Sigmoid colon (tissue), 7 donors: ENCODE data around the gene C5orf24. TPM values are rescaled to one million over a fixed set of nuclear protein-coding genes. Genes with fewer than 3 reads are reported as not detected.

Experiments used
- DNase-seq: peaks from one replicate; pipeline ENCODE4 v3.0.0-alpha.2; 2019
- H3K27ac ChIP-seq, 4 donors: fragments of 200-600 bp; sonication (generic); one replicate each; pipeline ENCODE4 v1.5.1; 2016 to 2019; ENCODE audit warnings: mild to moderate bottlenecking in 1 of 4
- H3K27me3 ChIP-seq, 3 donors: fragments of 200-600 bp; sonication (generic); one replicate each; pipeline ENCODE4 v1.5.1; 2019; ENCODE audit warnings: mild to moderate bottlenecking in 1 of 3
- H3K36me3 ChIP-seq, 4 donors: fragments of 200-600 bp; sonication (generic); one replicate each; pipeline ENCODE4 v1.5.1; 2016 to 2019
- H3K4me1 ChIP-seq, 4 donors: fragments of 200-600 bp; sonication (generic); one replicate each; pipeline ENCODE4 v1.5.1; 2017 to 2019
- H3K4me3 ChIP-seq, 4 donors: fragments of 200-600 bp; sonication (generic); one replicate each; pipeline ENCODE4 v1.5.1; 2017 to 2019; ENCODE audit warnings: mild to moderate bottlenecking in 2 of 4, moderate library complexity in 1 of 4
- H3K9me3 ChIP-seq, 4 donors: fragments of 200-600 bp in 3 of 4; sonication (generic) in 3 of 4; one replicate each; pipeline versions ENCODE4 v1.5.1 to v1.6.1; 2013 to 2019
- EP300 ChIP-seq, 4 donors: sonication (generic); formaldehyde crosslinking; IDR thresholded peaks; one replicate each; pipeline ENCODE4 v1.6.1; 2017; ENCODE audit warnings: antibody characterized with exemption in 4 of 4
- POLR2A ChIP-seq, 2 donors: fragments of 450-650 bp; IDR thresholded peaks; one replicate each; pipeline ENCODE4 v1.6.1; 2016; ENCODE audit warnings: antibody characterized with exemption in 2 of 2, mild to moderate bottlenecking in 2 of 2, moderate library complexity in 2 of 2
- POLR2AphosphoS5 ChIP-seq, 4 donors: sonication (generic); formaldehyde crosslinking; IDR thresholded peaks; one replicate each; pipeline ENCODE4 v1.6.1; 2017; ENCODE audit warnings: antibody characterized with exemption in 4 of 4
- WGBS, 2 donors: extraction: QIAGEN DNeasy Blood & Tissue Kit; methylation state at CpG; one replicate each; pipeline ENCODE4 v1.1.7; 2013; 5-methylcytosine and 5-hydroxymethylcytosine counted together
- intact Hi-C: fragments of 100-400 bp; cut with DNase I; formaldehyde crosslinking; loops from one replicate; pipeline ENCODE4 v1.15.1; 2023
- polyA plus RNA-seq, 3 donors: library from polyadenylated mRNA; stranded (reverse); fragments of 200-250 nt; gene quantifications; one replicate each; pipeline ENCODE4 v1.2.3, GENCODE V29; 2013
- total RNA-seq, 4 donors: library from RNA; depleted of rRNA; stranded (reverse); fragments of >200 nt; gene quantifications; one replicate each; pipeline ENCODE4 v1.1.0, GENCODE V29; 2016
- TF ChIP-seq, protein P1 (sequence below), 4 experiments: fragments of 450-650 bp in 3 of 4; fragments of 200-600 bp in 1 of 4; IDR thresholded peaks; one replicate each; pipeline ENCODE4 v1.5.1; 2016 to 2019; ENCODE audit warnings: antibody characterized with exemption in 4 of 4, mild to moderate bottlenecking in 3 of 4, moderate library complexity in 2 of 4
- donor health status: healthy with polysubstance abuse.
- donor health status: Bipolar disorder and iron deficiency.
- donor health status: healthy.

The C5orf24 gene
- total and polyA plus RNA-seq, 7 donors: 12.6 to 82.0 (median 38.0) TPM

DNA sequence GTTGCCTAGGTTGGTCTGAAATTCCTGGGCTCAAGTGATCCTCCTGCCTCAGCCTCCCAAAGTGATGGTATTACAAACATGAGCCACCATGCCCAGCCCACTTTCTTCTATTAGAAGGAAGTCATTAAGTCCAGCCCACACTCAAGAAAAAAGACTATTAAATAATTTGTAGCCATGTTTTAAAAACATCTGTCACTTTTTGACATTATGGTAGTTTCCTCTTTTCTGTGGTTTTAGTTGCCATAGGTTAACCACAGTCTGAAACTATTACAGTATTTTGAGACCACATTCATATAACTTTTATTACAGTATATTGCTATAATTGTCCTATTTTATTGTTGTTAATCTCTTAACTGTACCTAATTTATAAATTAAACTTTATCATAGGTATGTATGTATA is 31.9 kb upstream of the C5orf24 start:
- H3K9me3 ChIP-seq: no peaks in the 10 kb centered on the region
- H3K4me1 ChIP-seq: no peaks in the 10 kb centered on the region
- H3K27ac ChIP-seq: no peak overlapping the region
- no peak for DNase-seq
- no peak overlapping the region for H3K4me3 ChIP-seq
- peaks cover 4 to 94% (median 34%) of the 10 kb centered on the region in 4 donors for H3K36me3 ChIP-seq
- H3K27me3 ChIP-seq: no peaks in the 10 kb centered on the region
- intact Hi-C loops: no loop called here
- TF ChIP-seq EP300 (IDR thresholded peaks at IDR 0.05): no peak
- TF ChIP-seq, protein P1, sequence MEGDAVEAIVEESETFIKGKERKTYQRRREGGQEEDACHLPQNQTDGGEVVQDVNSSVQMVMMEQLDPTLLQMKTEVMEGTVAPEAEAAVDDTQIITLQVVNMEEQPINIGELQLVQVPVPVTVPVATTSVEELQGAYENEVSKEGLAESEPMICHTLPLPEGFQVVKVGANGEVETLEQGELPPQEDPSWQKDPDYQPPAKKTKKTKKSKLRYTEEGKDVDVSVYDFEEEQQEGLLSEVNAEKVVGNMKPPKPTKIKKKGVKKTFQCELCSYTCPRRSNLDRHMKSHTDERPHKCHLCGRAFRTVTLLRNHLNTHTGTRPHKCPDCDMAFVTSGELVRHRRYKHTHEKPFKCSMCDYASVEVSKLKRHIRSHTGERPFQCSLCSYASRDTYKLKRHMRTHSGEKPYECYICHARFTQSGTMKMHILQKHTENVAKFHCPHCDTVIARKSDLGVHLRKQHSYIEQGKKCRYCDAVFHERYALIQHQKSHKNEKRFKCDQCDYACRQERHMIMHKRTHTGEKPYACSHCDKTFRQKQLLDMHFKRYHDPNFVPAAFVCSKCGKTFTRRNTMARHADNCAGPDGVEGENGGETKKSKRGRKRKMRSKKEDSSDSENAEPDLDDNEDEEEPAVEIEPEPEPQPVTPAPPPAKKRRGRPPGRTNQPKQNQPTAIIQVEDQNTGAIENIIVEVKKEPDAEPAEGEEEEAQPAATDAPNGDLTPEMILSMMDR (IDR thresholded peaks at IDR 0.05): no peak
- TF ChIP-seq POLR2A (IDR thresholded peaks at IDR 0.05): no peak
- no peak for TF ChIP-seq POLR2AphosphoS5 (IDR thresholded peaks at IDR 0.05)

DNA sequence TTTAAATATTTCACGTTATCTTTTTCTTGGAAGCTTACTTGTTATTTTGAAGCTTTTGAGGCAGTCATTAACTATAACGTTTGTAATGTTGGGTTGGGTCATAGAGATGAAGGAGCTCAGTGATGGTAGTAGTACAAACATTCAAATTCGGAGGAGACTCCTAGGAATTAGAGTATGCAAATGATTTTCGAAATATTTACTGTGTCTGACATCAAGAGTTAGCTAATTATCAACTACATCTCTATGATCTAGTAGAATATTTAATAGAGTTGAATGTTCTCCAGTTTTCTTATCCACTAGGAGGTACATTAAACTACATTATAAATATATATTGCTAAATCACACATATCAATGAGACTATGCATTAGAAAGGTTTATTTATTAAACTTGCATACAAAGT is 28.8 kb upstream of the C5orf24 start:
- Histone ChIP-seq H3K4me1 (no peaks in the 10 kb centered on the region), H3K27ac (no peak overlapping the region), H3K36me3 (peaks cover 8 to 94% (median 47%) of the 10 kb centered on the region in 4 donors), H3K27me3 (no peaks in the 10 kb centered on the region), H3K4me3 (no peak overlapping the region), H3K9me3 (no peaks in the 10 kb centered on the region)
- no peak for TF ChIP-seq EP300 (IDR thresholded peaks at IDR 0.05)
- TF ChIP-seq POLR2A (IDR thresholded peaks at IDR 0.05): no peak
- TF ChIP-seq, protein P1 (IDR thresholded peaks at IDR 0.05): no peak
- no peak for TF ChIP-seq POLR2AphosphoS5 (IDR thresholded peaks at IDR 0.05)
- intact Hi-C loops: no loop called here
- DNase-seq: no peak
- WGBS, 2 donors: 82 to 93% methylated on average over 4 of the region's 4 CpGs

DNA sequence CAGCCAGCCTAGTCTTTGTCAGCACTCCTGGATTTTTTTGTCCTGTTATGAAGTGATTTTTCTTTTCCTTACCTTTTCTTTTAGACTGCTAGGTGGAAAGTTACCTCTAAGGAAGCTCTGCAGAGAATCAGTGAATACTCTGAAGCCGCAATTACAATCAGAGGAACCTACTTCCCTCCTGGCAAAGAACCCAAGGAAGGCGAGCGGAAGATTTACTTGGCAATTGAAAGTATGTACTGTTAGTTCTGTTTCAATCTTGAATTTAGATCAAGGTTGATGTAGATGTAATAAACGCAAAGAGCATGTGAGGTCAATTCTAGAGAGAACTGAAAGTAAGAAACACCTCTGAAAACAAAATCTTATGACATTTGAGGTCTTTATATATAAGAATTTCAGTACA is 27.0 kb upstream of the C5orf24 start:
- Histone ChIP-seq H3K4me3 (no peak overlapping the region), H3K9me3 (no peaks in the 10 kb centered on the region), H3K27me3 (no peaks in the 10 kb centered on the region), H3K36me3 (peaks cover 12 to 94% (median 33%) of the 10 kb centered on the region in 4 donors), H3K27ac (no peak overlapping the region), H3K4me1 (no peaks in the 10 kb centered on the region)
- no peak for DNase-seq
- TF ChIP-seq EP300 (IDR thresholded peaks at IDR 0.05) (no peak), POLR2AphosphoS5 (IDR thresholded peaks at IDR 0.05) (no peak), POLR2A (IDR thresholded peaks at IDR 0.05) (no peak)
- TF ChIP-seq, protein P1 (IDR thresholded peaks at IDR 0.05): no peak
- 83 to 87% methylated on average over 4 of the region's 4 CpGs for WGBS, 2 donors
- intact Hi-C loops: no loop called here

DNA sequence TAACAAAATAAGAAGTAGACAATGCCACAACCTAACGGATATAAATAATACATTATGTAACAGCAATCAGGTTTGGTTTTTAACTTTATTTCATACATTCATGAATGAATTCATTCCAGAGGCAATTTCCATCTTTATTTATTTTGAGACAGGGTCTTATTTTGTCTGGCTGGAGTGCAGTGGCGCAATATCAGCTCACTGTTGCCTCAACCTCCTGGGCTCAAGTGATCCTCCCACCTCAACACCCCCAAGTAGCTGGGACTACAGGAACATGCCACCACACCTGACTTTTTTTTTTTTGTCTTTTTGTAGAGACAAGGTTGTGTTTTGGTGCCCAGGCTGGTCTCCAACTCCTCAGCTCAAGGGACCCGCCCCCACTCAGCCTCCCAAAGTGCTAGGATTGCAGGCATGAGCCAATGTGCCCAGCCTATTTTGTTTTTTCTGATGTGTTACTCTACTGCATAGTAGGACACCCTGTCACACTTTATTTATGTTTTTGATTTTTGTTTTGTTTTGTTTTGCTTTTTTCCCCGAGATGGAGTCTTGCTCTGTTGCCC is 26.3 kb upstream of the C5orf24 start:
- Histone ChIP-seq H3K9me3 (no peaks in the 10 kb centered on the region), H3K36me3 (peaks cover 12 to 94% (median 33%) of the 10 kb centered on the region in 4 donors), H3K4me3 (no peak overlapping the region), H3K4me1 (no peaks in the 10 kb centered on the region), H3K27me3 (no peaks in the 10 kb centered on the region), H3K27ac (no peak overlapping the region)
- TF ChIP-seq POLR2AphosphoS5 (IDR thresholded peaks at IDR 0.05): no peak
- TF ChIP-seq, protein P1 (IDR thresholded peaks at IDR 0.05): no peak
- TF ChIP-seq POLR2A (IDR thresholded peaks at IDR 0.05): no peak
- TF ChIP-seq EP300 (IDR thresholded peaks at IDR 0.05): no peak
- DNase-seq: no peak
- intact Hi-C loops: no loop called here
- 92 to 97% methylated on average over 4 of the region's 4 CpGs for WGBS, 2 donors

DNA sequence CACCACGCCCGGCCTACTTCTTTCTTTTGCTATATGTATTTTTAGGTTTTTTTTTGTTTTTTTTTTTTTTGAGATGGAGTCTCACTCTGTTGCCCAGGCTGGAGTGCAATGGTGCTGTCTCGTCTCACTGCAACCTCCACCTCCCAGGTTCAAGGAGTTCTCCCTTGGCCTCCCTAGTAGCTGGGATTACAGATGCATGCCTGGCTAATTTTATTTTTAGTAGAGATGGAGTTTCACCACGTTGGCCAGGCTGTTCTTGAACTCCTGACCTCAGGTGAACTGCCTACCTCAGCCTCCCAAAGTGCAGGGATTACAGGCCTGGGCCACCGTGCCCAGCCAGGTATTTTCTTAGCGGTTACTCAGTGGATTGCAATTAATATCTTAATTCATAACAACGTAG is 23.9 kb upstream of the C5orf24 start:
- Histone ChIP-seq H3K9me3 (no peaks in the 10 kb centered on the region), H3K36me3 (peaks cover 9 to 98% (median 37%) of the 10 kb centered on the region in 4 donors), H3K4me1 (no peaks in the 10 kb centered on the region), H3K27me3 (no peaks in the 10 kb centered on the region), H3K4me3 (no peak overlapping the region), H3K27ac (no peak overlapping the region)
- no peak for DNase-seq
- intact Hi-C loops: loop anchor here (10.0 kb wide), 1 partner anchor 47 kb away; no protein-coding TSS in a partner anchor
- 86 to 96% methylated on average over 7 of the region's 7 CpGs for WGBS, 2 donors
- TF ChIP-seq EP300 (IDR thresholded peaks at IDR 0.05): no peak
- TF ChIP-seq POLR2AphosphoS5 (IDR thresholded peaks at IDR 0.05): no peak
- TF ChIP-seq, protein P1 (IDR thresholded peaks at IDR 0.05): no peak
- no peak for TF ChIP-seq POLR2A (IDR thresholded peaks at IDR 0.05)
